HG03520 (cell line): Measurements from ENCODE around the gene NIPSNAP3A.
A peak's percentile ranks its signal among the peaks of the same experiment; 100 is the strongest.

ENCODE experiments used
- ATAC-seq: cut with Tn5 transposase; IDR thresholded peaks from one replicate; pipeline ENCODE4 v1.9.1; 2021; ENCODE audit warnings: mild to moderate bottlenecking, moderate library complexity; ENCODE audit not compliant: unreplicated experiment

NIPSNAP3A gene

DNA sequence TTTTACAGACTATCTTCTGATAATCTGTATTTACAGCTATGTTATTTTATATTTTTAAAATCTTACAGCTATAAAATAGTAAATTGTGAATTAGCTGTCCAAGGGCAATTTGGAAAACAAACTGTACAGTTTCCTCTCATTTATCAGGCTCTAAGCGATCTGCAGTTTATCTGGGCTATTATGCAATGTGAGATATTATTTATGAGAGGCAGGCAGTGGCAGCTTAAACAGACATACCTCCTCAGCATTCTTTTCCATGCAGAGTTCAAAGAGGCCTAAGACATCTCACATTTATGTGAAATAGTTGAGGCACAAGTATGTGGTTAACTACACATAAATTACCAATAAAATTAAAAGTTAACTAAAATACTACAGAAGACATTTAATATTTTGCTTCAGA, 26.6 kb downstream of the NIPSNAP3A start:
- ATAC-seq: no peak

DNA sequence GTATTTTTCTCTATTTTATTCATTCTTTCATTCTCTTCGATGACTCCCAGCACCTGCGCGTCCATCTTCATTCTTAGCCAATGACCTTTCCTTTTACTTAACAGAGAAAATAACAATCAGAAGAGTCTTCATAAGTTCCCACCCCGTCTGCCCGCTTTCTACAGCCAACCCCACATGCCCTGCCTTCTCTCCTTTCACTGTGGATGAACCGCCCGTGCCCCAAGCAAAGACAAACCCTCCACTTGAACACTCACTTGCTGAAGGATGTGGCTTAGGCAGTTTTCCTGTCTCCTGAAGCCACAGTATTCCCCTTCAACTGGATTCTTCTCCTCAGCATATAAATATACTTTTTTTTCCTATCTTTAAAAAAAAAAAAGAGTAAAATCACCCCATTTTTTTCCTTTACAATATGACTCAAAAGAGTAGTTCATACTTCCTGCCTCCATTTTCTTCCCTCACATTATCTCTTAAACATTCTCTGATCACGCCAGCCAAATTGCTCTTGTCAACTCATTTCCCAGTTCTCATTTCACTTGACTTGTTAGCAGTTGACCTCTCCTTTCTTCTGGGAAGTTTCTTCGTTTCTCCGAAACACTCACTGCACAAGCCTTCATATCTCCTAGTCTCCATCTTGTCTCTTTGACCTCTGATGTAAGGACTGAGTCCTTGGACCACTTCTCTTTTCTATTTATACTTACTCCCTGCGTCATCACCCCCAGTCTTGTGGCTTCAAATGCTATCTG, 27.5 kb downstream of the NIPSNAP3A start:
- ATAC-seq: peak; percentile 93

DNA sequence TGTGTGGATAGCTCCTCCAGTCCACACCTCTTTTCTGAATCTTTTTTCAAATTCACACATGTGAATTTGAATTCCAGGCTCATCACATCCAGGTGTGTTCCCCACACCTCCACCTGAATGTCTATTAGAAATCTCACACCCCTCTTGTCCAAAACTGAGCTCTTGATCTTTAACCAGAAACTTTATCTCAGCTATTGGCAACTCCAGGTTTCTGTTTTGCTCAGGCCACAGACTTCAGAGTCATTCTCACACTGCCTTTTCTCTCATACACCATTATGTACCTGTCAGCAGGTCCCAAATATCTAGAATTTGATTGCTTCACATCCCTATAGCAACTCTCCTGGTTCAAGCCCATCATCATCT, 28.1 kb downstream of the NIPSNAP3A start:
- ATAC-seq: peak; percentile 66

- peak; percentile 4 for ATAC-seq
Measured at GRCh38 chr9:104775976-104776375, 28.5 kb downstream of the NIPSNAP3A start.

- no peak for ATAC-seq
Measured at GRCh38 chr9:104776797-104777196, 29.3 kb downstream of the NIPSNAP3A start.

- no peak for ATAC-seq
Measured at GRCh38 chr9:104778802-104779201, 31.3 kb downstream of the NIPSNAP3A start.

- ATAC-seq: no peak
Measured at GRCh38 chr9:104779334-104779733, 31.9 kb downstream of the NIPSNAP3A start.

GRCh38 chr9:104779946-104780535, 32.6 kb downstream of the NIPSNAP3A start:
- ATAC-seq: no peak

- peak; percentile 51 for ATAC-seq
Measured at GRCh38 chr9:104780796-104781395, 33.4 kb downstream of the NIPSNAP3A start.

DNA sequence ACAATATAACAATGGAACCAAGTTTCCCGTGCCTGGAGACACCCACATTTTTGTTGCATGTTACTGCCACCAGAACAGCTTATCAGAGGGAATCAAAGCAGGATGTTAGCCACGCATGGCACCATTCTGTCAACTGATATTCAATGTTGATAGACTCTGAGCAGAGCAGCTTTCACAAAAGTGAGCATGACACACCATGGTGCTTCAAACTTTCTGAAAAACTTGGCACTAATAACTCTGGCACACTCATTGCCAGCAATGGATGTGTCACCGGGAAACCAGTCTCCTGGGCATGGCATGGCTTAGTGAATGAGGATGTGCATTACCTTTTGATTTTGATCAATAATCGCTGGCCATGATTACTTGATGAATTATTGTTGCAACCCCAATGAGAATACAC, 36.1 kb downstream of the NIPSNAP3A start:
- no peak for ATAC-seq

GRCh38 chr9:104784098-104784497, 36.6 kb downstream of the NIPSNAP3A start:
- peak; percentile 78 for ATAC-seq

- ATAC-seq: no peak
Measured at GRCh38 chr9:104786293-104786692, 38.8 kb downstream of the NIPSNAP3A start.

GRCh38 chr9:104787306-104788015, 40.0 kb downstream of the NIPSNAP3A start:
- no peak for ATAC-seq

DNA sequence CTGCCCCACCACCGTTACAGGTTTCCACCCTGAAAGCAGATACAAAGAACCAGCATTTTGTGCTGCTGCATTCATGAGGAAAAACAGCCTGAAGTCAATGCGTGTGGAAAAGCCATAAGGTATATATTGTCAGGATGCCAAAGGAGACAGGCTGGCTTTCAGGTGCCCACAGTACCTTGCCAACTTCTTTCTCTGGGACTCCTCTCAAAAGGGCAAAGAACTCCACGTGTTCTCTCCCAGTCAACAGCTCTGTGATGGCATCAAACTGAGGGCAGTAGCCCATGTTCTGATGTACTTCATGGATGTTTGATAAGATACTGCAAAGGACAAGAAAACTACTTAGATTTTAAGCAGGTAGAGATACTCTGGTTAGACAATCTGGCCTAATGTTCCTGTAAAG, 40.8 kb downstream of the NIPSNAP3A start:
- ATAC-seq: no peak

- no peak for ATAC-seq
Measured at GRCh38 chr9:104794070-104794469, 46.6 kb downstream of the NIPSNAP3A start.

DNA sequence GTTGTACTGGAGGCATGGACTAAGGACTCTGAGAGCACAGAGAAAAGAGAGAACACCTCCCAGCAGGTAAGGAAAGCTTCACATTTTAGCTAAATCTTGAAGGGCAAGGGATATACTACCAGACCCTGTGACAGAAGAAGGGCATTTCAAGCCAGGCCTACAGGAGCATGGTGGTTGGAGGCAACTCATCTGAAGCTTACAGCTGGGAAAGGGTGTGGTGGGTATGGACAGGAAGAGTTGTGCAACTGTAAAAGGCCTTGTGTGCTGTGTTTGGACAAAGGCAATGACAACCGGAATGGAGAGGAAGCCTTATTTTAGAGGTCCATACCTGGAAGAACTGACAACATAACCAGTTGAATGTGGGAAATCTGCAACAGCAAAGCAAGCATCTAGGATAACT, 47.6 kb downstream of the NIPSNAP3A start:
- ATAC-seq: no peak

DNA sequence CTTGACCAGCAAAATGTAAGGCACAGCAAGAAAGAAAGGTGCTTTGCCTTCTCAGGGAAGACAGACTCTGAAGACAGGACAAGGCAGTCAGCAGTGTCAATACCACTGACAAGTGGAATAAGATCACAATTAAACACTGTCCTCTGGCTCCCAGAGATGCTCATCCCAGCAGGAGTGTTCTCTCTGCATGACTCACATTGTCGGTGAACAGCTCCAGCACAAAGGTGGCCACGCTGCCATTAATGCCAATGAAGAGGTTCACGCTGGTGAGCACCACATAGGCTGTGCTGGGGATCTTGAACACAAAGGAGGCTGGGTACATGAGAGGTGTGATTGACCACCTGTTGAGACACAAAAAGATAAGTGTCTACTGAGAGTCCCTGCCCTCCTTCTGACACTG, 48.4 kb downstream of the NIPSNAP3A start:
- ATAC-seq: no peak

DNA sequence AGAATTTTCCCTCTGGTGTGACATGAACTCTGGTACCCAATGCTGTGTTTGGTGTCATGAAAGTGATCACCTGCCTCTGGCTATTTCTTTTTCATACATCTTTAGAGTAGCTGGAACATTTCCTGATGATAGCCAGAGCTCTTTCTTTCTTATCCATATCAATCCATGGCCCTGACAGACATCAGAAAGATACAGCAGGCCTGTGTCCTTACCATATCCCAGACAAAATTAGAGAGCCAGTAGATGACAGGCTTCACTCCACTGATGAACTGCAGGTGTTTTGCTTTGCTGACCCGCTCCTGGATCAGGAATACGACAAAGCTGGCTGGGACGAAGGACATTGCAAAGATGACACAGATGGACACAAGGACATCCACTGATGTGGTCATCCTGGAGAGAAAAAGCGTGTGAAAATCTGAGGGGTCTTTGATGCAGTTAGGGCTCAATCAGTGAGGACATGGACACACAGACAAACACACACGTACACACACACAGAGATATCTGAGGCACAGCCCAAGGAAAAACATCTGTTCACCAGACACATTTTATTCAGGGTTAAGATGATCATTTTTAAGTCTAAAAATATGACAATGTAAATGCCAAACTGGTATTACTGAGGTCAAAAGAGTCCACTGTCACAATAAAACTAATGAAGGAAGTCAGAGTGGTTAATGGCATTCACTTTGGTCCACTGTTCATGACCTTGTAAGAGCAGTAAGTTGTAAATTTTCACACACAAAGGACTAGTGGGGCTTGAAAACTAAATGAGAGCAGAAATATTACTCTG, 50.9 kb downstream of the NIPSNAP3A start:
- no peak for ATAC-seq

- ATAC-seq: no peak
Measured at GRCh38 chr9:104800068-104800785, 52.7 kb downstream of the NIPSNAP3A start.

- no peak for ATAC-seq
Measured at GRCh38 chr9:104802110-104802509, 54.6 kb downstream of the NIPSNAP3A start.
